ENCODE measurements around the gene NDUFS8.

Gene NDUFS8

DNA sequence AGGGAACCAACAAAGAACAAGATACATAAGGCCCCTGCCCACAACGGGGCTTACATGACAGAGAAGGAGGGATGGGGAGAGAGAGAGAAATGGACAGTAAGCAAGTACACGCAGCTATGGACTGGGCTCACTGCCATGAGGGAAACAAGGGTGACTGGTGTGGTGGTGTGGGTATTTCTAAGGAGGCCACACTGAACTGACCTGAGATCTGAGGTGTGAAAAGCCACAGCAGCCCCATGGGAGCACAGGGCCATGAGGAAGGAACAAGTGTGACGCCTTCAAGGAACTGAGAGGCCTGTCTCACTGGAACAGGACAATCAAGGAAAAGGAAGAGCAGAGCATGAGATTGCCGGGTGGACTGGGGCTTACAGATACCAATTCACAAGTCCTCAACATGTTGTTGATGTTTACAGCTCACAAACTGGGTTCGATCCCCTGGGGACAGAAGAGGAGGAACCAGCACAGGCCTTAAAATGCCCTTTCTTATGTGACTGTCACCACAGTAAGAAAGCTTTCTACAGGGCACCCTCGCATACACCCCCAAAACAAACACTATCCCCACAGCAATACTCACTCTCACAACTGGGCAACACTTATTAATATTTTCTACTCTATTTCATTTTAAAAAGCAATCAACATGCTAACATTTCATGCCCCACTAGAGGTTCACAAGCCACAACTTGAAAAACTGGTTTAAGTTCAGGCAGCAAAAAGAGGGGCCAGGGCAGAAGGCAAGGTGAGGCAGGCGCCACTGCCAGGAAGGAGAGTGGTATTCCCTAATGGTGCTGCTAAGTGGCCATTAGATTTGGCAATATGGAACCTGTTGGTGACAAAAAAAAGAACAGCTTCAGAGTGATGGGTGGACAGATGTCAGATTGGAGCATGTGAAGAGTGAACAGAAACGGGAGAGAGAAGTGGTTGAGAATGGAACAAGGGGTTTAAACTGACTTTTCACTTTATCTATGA is 47.4 kb downstream of the NDUFS8 start:
- DNase-seq (ENCODE audit: low spot score): no peak

- DNase-seq (ENCODE audit: low spot score): no peak
Measured at GRCh38 chr11:68080860-68081259, 50.4 kb downstream of the NDUFS8 start.

DNA sequence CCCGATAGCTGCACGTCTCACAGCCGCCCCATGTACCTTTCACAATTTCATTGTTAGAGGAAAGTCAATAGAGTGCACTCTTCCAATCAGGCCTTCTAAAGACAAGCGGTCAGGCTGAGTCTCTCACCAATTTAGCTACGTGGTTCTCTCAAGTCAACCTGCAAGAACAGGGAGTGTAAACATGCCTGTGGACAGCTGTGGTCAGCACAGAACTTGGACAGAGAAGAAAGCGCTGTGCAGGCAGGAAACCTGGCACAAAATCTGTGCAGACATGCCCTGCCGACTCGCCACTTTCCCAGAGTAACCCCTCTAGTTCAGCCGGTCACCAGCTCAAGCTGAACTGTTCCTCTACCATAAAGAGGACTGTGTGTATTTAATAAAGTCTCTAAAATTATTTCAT is 51.2 kb downstream of the NDUFS8 start:
- DNase-seq (ENCODE audit: low spot score): no peak

GRCh38 chr11:68082481-68082880 is 52.0 kb downstream of the NDUFS8 start:
- no peak for DNase-seq (ENCODE audit: low spot score)

- no peak for DNase-seq (ENCODE audit: low spot score)
Measured at GRCh38 chr11:68083517-68083916, 53.0 kb downstream of the NDUFS8 start.

Measured in AG20443 (cell line).